NCI-H1694 (cell line): ENCODE results near the gene LNX1.
"Not testable (repeated sequence)": the region's sequence is repeated elsewhere in the genome, so short reads cannot be mapped to it uniquely, and the experiment has no call there.

ENCODE experiments used
- DNase-seq: peaks from one replicate; lab custom pipeline; 2025; lab: John Stamatoyannopoulos, UW

The LNX1 gene

GRCh38 chr4:53497487-53498244, 93.6 kb downstream of the LNX1 start:
- DNase-seq = no peak

DNA sequence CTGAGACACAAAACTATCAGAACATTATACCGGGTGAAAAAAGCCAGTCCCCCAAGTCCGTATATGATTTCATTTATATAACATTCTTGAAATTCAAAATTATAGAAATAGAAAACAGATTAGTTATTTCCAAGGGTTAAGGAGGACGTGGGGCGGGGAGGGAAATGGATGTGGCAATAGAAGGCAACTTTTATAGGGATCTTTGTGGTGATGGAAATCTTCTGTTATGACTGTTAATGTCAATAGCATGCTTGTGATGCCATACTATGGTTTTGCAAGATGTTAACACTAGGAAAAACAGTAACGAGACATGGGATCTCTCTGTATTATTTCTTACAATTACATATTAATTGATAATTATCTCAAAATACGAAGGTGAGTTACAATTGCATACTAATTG, 96.4 kb downstream of the LNX1 start:
- no peak for DNase-seq

DNA sequence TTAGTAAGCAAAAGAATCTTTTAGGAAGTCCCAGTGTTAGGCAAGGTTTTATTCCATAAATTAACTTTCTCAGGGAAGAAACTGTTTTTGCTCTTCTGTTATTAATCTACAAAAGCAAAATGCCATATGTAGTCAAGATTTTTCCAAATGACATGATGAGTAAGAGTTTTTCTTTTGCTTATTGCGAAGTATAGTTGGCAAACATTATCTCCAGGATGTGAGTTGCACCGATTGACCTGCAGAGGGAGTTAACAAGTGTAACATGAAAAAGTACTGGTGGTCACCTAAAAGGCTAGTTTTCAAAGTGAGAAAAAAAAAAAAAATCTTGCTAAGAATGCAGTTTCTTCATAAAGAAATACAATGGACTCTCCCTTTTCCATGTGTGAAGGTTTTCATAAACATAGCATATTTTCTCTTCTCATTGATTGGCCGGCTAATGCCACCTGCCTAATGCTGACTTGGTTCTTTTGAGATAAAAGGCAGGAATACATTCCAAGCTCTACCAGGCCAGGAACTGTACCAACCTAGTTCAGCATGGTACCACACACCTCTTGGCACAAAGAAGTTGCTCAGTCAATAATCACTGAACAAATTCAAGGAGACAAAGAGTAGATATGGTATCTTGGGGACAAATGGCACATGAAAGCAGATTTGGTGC, 100.2 kb downstream of the LNX1 start:
- DNase-seq = peak; percentile 1

DNA sequence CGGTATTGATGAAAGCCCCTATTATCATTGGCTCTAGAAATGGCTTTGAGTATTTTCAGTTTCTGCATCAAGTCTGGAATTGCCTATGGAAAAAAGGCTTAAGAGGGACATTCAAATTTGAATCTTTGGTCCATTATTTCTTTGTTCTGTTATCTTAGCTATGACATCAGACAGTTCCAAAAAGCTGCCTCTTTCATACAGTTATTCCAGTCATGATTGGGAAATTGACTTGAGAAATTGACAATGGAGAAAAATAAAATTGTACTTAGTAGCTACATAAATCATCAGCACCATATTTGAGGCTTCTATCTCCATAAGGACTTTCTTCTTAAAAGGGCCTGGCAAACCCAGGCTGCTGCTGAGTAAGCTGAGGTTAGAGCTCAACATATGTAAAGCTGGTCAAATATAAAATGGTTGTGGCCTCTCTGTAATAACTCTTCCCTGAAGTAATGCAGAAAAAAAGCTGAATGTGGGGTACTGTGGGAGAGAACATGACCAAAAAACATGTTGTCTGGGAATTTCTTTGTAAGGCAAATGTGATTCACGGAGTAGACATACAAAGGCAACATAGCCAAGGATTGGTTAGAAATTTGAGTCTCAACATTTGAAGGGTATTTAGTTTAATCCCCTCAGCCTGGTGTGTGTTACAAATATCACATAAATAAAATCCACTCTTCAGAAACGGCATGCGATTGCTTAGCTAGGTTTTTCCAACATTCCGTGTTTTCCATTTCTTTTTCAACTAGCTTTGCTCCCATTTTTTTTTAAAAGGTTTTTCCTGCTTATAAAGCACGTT, 100.9 kb downstream of the LNX1 start:
- no peak for DNase-seq

DNA sequence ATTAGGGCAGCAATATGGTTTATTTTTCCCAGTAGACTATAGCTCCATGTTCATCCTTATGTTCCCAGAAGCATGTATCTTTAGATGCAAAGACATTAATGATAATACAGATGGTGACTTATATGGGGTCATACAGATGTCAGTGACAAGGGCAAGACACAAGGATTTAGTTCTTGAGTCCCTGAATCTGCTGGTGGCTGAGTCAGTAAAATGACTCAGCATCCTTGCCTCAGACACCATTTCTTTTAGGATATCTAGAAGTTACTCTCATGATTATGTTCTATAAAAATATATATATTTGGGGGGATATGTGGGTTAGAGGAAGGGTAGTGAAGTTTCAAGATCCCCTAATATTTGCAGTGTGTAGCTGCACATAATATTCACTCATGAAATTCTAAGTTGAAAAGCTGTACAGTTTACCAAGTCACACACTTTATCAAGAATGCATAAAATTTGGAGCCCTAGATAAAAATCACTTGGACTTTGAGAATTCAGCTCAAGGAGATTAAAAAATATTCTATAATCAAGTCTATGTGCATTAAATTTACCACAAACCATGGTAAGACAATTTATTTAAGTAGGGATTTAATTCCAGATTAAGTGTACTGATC, 101.9 kb downstream of the LNX1 start:
- no peak for DNase-seq

DNA sequence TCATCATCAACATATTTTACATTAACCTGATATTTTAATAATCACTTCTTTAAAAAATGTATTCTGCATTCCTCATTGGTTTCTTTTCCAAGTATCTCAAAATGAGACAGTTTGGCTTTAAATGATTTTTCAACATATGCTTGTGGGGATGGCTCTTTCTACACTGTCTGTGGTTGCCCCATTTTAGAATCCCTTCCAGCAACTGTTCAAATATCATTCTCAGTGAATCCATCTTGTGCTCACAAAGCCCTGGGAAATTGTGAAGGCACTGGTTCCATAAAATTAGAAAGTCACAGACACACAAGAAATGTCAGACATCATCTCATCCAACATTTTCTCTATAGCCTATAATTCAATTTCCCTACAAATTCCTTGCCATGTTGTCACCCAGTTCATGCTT, 103.5 kb downstream of the LNX1 start:
- no peak for DNase-seq

GRCh38 chr4:53485658-53486040, 105.6 kb downstream of the LNX1 start:
- DNase-seq = no peak

DNA sequence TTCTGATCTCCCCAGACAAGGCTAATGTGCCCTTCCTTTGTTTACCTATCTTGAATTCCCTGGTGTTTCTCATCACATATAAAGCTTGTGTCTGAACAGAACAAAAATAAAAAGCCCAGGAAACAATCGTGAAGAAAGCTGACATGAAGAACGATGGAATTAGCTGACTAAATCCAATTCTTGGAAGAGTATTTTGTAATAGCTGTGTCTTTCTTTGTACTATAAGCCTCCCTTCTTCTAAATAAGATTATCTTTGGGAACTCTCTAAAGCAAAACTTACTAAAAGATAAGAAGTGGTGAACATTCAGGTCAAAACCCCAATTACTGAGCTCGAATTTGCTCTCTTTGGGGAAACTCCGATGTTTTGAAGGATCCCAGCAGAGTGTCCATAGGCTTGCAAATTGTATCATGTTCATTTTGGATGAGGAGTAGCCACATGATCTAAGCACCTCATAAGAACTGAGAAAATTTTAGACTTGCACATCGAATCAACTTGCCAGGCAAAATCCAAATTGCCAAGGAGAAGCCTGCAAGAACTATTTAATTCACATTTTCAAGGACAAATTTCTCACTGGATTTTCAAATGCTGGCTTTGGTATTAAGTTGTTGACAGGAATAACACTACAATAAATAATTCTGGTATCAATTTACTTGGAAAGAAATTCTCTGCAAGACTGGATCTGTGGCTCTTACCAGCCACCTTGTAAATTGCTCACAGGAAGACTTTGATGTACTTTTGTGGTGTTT, 106.2 kb downstream of the LNX1 start:
- DNase-seq = no peak

DNA sequence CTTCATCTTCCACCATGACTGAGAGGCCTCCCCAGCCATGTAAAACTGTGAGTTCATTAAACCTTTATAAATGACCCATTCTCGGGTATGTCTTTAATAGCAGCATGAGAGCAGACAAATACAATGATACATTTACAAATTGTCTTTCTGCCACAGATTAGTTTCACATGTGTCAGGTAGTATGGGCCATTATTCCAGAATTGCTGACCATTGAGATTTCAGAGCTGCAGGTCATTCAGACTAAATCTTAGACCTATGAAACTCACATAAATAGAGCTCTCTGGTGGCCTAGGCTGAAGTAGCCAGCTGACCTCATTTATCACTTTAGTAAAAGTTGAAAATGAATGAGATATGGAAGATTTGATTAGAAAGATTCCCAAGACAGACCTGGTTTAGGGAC, 108.0 kb downstream of the LNX1 start:
- DNase-seq = no peak

DNA sequence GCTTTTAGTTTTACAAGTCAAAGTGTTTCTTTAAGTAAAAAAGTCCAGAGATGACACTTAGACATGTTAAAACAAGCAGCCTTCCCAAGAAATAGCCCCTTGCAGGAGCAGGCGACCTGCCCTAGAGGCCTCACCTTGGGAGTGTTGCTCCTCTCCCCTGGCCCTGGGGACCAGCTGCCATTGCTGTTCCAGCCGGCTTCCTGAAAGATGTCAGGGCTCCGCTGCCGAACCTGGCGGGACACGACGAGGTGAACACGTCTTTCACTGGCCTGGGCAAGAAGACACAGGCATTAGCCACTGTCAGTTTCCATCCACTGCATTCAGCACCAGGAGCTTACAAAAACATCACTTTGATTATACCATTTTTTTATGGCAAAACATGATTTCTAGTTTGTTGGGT, 109.7 kb downstream of the LNX1 start:
- DNase-seq = no peak

DNA sequence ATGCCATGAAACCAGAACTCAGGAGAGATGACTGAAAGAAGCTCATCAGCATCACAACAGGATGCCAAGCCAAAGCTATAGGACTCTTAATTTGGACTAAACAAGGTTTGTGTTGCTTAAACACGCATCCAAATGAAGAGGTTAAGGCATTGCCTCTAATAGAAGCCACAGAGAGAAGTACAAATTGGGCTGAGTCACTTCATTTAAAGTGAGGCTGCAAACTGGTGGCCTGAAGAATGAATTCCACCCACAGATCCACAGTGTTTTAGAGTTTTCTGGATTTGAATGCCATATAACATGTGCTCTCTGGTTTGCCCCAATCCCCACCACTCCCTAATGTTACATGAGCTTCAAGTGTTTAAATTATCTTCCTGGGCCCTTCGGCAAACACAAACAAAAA, 110.4 kb downstream of the LNX1 start:
- no peak for DNase-seq

GRCh38 chr4:53479736-53480525, 111.4 kb downstream of the LNX1 start:
- no peak for DNase-seq

GRCh38 chr4:53478671-53479456, 112.4 kb downstream of the LNX1 start:
- no peak for DNase-seq

- DNase-seq = no peak
Measured at GRCh38 chr4:53477636-53478035, 113.7 kb downstream of the LNX1 start.

- no peak for DNase-seq
Measured at GRCh38 chr4:53477038-53477565, 114.2 kb downstream of the LNX1 start.

GRCh38 chr4:53476232-53477037, 114.9 kb downstream of the LNX1 start:
- DNase-seq = no peak

GRCh38 chr4:53466576-53466975, 124.7 kb downstream of the LNX1 start:
- not testable (repeated sequence) for DNase-seq

- no peak for DNase-seq
Measured at GRCh38 chr4:53465891-53466290, 125.4 kb downstream of the LNX1 start.

GRCh38 chr4:53465281-53465680, 126.0 kb downstream of the LNX1 start:
- DNase-seq = no peak
